Measurements from ENCODE around the gene KCNMA1. TPM values are rescaled to one million over a fixed set of nuclear protein-coding genes. Genes with fewer than 3 reads are reported as not detected.

KCNMA1 gene
- polyA plus RNA-seq, 1 experiment, result 21.4 TPM

- ChIA-PET CTCF (interaction anchor here (0.6 to 15.1 kb wide), 7 partner anchors 10 to 537 kb away, joined by 3 to 374 read pairs (median 10); partner anchors contain the start of gene KCNMA1), POLR2A (interaction anchor here (0.6 kb wide), 1 partner anchor 175 kb away, joined by 3 read pairs; no protein-coding TSS in a partner anchor)
- DNase-seq (ENCODE audit: low read depth), result no peak
- Histone ChIP-seq H3K4me3 (ENCODE audit: low read depth, low read length) (no peak overlapping the region), H3K36me3 (ENCODE audit: control insufficient read depth, insufficient read depth, low read length) (no peaks in the 10 kb centered on the region), H3K27me3 (ENCODE audit: control insufficient read depth, insufficient read depth, low read length) (no peaks in the 10 kb centered on the region)
- TF ChIP-seq CTCF (IDR thresholded peaks at IDR 0.05; ENCODE audit: insufficient read depth, low read depth, low read length), result no peak
Measured at GRCh38 chr10:77175631-77176222, 461.9 kb downstream of the KCNMA1 start.

GRCh38 chr10:77173615-77174461 lies 463.8 kb downstream of the KCNMA1 start:
- POLR2A ChIA-PET, result no interaction called here
- TF ChIP-seq CTCF (IDR thresholded peaks at IDR 0.05; ENCODE audit: insufficient read depth, low read depth, low read length), result peak; percentile 88

GRCh38 chr10:77172086-77172485 lies 465.5 kb downstream of the KCNMA1 start:
- no peak overlapping the region for H3K4me3 ChIP-seq (ENCODE audit: low read depth, low read length)
- DNase-seq (ENCODE audit: low read depth), result no peak
- no peaks in the 10 kb centered on the region for H3K27me3 ChIP-seq (ENCODE audit: control insufficient read depth, insufficient read depth, low read length)
- ChIA-PET POLR2A (no interaction called here), CTCF (interaction anchor here (1.0 to 15.1 kb wide), 6 partner anchors 7 to 540 kb away, joined by 3 to 374 read pairs (median 38); partner anchors contain the start of gene KCNMA1)
- no peaks in the 10 kb centered on the region for H3K36me3 ChIP-seq (ENCODE audit: control insufficient read depth, insufficient read depth, low read length)
- no peak for TF ChIP-seq CTCF (IDR thresholded peaks at IDR 0.05; ENCODE audit: insufficient read depth, low read depth, low read length)

More at GRCh38 chr10:77173615-77174461, 463.8 kb downstream of the KCNMA1 start:
- Histone ChIP-seq H3K4me3 (ENCODE audit: low read depth, low read length) (no peak overlapping the region), H3K27me3 (ENCODE audit: control insufficient read depth, insufficient read depth, low read length) (no peaks in the 10 kb centered on the region), H3K36me3 (ENCODE audit: control insufficient read depth, insufficient read depth, low read length) (no peaks in the 10 kb centered on the region)
- DNase-seq (ENCODE audit: low read depth), result no peak
- CTCF ChIA-PET, result interaction anchor here (0.6 to 15.1 kb wide), 74 partner anchors 9 to 597 kb away, joined by 3 to 374 read pairs (median 4); partner anchors contain the start of gene KCNMA1

- Histone ChIP-seq H3K36me3 (ENCODE audit: control insufficient read depth, insufficient read depth, low read length) (no peaks in the 10 kb centered on the region), H3K27me3 (ENCODE audit: control insufficient read depth, insufficient read depth, low read length) (no peaks in the 10 kb centered on the region), H3K4me3 (ENCODE audit: low read depth, low read length) (no peak overlapping the region)
- ChIA-PET POLR2A (no interaction called here), CTCF (interaction anchor here (0.5 to 15.1 kb wide), 4 partner anchors 222 to 544 kb away, joined by 3 to 374 read pairs (median 56); partner anchors contain the start of gene KCNMA1)
- no peak for DNase-seq (ENCODE audit: low read depth)
- TF ChIP-seq CTCF (IDR thresholded peaks at IDR 0.05; ENCODE audit: insufficient read depth, low read depth, low read length), result no peak
Measured at GRCh38 chr10:77168861-77169260, 468.7 kb downstream of the KCNMA1 start.

- TF ChIP-seq CTCF (IDR thresholded peaks at IDR 0.05; ENCODE audit: insufficient read depth, low read depth, low read length), result no peak
- no peak overlapping the region for H3K4me3 ChIP-seq (ENCODE audit: low read depth, low read length)
- ChIA-PET POLR2A (no interaction called here), CTCF (interaction anchor here (0.8 to 15.1 kb wide), 3 partner anchors 435 to 544 kb away, joined by 3 to 374 read pairs (median 110); partner anchors contain the start of gene KCNMA1)
- H3K27me3 ChIP-seq (ENCODE audit: control insufficient read depth, insufficient read depth, low read length), result no peaks in the 10 kb centered on the region
- DNase-seq (ENCODE audit: low read depth), result no peak
- H3K36me3 ChIP-seq (ENCODE audit: control insufficient read depth, insufficient read depth, low read length), result no peaks in the 10 kb centered on the region
Measured at GRCh38 chr10:77168161-77168560, 469.4 kb downstream of the KCNMA1 start.
